Measurements from ENCODE around the gene PIEZO1.

DNA sequence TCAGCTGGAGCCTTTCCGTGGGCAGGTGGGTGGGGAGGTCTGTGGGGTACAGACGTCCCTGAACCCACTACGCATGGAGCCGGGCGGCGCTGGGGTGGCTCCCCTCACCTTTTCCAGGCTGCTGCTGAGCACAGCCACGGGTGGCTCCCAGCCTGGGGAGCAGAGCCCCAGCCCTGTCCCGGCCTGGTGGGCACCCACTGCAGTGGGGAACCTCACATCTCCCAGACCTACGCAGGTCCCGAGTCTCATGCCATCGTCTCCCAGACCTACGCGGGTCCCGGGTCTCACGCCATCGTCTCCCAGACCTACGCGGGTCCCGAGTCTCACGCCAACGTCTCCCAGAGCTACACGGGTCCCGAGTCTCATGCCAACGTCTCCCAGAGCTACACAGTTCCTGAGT is 43.7 kb upstream of the PIEZO1 start:
- TF ChIP-seq, protein P1, sequence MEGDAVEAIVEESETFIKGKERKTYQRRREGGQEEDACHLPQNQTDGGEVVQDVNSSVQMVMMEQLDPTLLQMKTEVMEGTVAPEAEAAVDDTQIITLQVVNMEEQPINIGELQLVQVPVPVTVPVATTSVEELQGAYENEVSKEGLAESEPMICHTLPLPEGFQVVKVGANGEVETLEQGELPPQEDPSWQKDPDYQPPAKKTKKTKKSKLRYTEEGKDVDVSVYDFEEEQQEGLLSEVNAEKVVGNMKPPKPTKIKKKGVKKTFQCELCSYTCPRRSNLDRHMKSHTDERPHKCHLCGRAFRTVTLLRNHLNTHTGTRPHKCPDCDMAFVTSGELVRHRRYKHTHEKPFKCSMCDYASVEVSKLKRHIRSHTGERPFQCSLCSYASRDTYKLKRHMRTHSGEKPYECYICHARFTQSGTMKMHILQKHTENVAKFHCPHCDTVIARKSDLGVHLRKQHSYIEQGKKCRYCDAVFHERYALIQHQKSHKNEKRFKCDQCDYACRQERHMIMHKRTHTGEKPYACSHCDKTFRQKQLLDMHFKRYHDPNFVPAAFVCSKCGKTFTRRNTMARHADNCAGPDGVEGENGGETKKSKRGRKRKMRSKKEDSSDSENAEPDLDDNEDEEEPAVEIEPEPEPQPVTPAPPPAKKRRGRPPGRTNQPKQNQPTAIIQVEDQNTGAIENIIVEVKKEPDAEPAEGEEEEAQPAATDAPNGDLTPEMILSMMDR (IDR thresholded peaks at IDR 0.05; ENCODE audit: insufficient read depth, low read depth, low read length), result no peak
- no peak for TF ChIP-seq EZH2 (IDR thresholded peaks at IDR 0.05; ENCODE audit: insufficient read depth, low read length)

All from astrocyte (in vitro differentiated cells and primary cell).